ENCODE results near the gene NEIL1. TPM values are rescaled to one million over a fixed set of nuclear protein-coding genes. Genes with fewer than 3 reads are reported as not detected.
A peak's percentile ranks its signal among the peaks of the same experiment; 100 is the strongest.
"Not testable (repeated sequence)": the region's sequence is repeated elsewhere in the genome, so short reads cannot be mapped to it uniquely, and the experiment has no call there.

The NEIL1 gene
- total RNA-seq, 1 donor from 2014 or later = 8.7 TPM

GRCh38 chr15:75328493-75329314, 18.1 kb upstream of the NEIL1 start:
- no peak for DNase-seq (ENCODE audit: missing footprints)
- no peak for ATAC-seq
- intact Hi-C loops (cut with DNase I) = no loop called here

DNA sequence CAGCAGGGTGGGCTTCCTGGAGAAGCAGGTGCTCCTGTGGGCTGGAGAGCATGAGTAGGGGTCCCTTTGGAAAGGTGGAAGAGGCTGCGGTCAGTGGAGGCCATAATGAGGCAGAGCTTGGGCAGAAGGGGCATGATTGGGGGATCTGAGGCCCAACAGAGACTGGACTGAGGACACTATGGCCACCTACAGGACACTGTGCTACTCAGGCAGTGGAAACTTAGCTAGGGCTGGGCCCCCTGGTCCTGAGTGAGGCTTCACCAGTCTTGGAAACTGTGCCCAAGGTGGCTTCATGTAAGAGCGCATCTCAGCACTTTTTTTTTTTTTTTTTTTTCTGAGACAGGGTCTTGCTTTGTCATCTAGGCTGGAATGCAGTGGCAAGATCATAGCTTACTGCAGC, 17.3 kb upstream of the NEIL1 start:
- ATAC-seq (no peak), DNase-seq (ENCODE audit: missing footprints) (no peak)
- intact Hi-C loops (cut with DNase I) = no loop called here

DNA sequence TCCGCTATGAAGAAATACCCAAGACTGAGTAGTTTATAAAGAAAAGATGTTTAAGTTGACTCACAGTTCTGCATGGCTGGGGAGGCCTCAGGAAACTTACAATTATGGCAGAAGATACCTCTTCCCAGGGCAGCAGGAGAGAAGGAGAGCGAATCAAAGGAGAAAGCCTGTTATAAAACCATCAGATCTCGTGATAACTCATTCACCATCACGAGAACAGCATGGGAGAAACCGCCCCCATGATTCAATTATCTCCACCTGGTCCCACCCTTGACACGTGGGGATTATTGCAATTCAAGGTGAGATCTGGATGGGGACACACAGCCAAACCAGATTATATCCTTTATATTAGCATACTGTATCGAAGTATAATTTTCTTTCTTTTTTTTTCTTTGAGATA, 14.7 kb upstream of the NEIL1 start:
- intact Hi-C loops (cut with DNase I); ATAC-seq; DNase-seq (ENCODE audit: missing footprints): not testable (repeated sequence)

- intact Hi-C loops (cut with DNase I); DNase-seq (ENCODE audit: missing footprints); ATAC-seq: not testable (repeated sequence)
Observed at GRCh38 chr15:75333654-75334419, 13.0 kb upstream of the NEIL1 start.

GRCh38 chr15:75335313-75335704, 11.5 kb upstream of the NEIL1 start:
- no peak for ATAC-seq
- intact Hi-C loops (cut with DNase I) = no loop called here
- DNase-seq (ENCODE audit: missing footprints) = no peak

- intact Hi-C loops (cut with DNase I) = no loop called here
- ATAC-seq (peak; percentile 92), DNase-seq (ENCODE audit: missing footprints) (peak; percentile 96)
Observed at GRCh38 chr15:75335705-75336355, 11.0 kb upstream of the NEIL1 start, which contains the start of gene COMMD4. TSS of gene COMMD4 (plus strand) at chr15:75336063. CDS start at chr15:75336090, 27 bp downstream.

GRCh38 chr15:75338661-75339240, 8.1 kb upstream of the NEIL1 start:
- ATAC-seq = no peak
- no peak for DNase-seq (ENCODE audit: missing footprints)
- intact Hi-C loops (cut with DNase I) = no loop called here

DNA sequence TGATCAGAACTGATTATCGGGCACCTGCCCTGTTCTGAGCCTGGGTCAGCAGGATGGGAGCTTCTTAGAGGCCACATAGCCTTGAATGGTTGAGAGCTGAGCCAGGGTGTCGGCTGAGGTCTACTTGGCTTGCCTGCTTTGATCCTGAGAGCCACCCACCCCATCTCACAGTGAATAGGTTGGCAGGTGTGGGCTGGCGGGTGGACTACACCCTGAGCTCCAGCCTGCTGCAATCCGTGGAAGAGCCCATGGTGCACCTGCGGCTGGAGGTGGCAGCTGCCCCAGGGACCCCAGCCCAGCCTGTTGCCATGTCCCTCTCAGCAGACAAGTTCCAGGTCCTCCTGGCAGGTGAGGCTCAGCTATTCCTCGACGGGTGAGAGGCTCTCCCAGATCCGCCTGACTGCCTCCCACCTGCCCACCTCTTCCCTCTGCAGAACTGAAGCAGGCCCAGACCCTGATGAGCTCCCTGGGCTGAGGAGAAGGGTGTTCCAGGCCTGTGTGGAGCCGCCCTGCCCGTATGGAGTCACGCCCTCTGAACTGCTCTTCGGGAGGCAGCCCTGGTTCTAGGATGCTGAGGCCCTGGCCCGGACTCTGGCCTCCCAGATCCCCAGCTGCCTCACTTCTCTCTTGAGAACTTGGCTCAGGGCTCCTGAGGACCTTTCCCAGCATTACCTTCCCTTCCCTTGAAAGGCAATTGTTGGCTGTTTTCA, 7.2 kb upstream of the NEIL1 start:
- DNase-seq (ENCODE audit: missing footprints) = peak; percentile 26
- intact Hi-C loops (cut with DNase I) = no loop called here

GRCh38 chr15:75342221-75342620, 4.6 kb upstream of the NEIL1 start:
- no peak for ATAC-seq
- intact Hi-C loops (cut with DNase I) = no loop called here
- peak; percentile 20 for DNase-seq (ENCODE audit: missing footprints)

More for the DNA sequence above, 7.2 kb upstream of the NEIL1 start:
- ATAC-seq = no peak

- ATAC-seq; intact Hi-C loops (cut with DNase I): not testable (repeated sequence)
- peak; percentile 14 for DNase-seq (ENCODE audit: missing footprints)
Observed at GRCh38 chr15:75343953-75344352, 2.9 kb upstream of the NEIL1 start.

DNA sequence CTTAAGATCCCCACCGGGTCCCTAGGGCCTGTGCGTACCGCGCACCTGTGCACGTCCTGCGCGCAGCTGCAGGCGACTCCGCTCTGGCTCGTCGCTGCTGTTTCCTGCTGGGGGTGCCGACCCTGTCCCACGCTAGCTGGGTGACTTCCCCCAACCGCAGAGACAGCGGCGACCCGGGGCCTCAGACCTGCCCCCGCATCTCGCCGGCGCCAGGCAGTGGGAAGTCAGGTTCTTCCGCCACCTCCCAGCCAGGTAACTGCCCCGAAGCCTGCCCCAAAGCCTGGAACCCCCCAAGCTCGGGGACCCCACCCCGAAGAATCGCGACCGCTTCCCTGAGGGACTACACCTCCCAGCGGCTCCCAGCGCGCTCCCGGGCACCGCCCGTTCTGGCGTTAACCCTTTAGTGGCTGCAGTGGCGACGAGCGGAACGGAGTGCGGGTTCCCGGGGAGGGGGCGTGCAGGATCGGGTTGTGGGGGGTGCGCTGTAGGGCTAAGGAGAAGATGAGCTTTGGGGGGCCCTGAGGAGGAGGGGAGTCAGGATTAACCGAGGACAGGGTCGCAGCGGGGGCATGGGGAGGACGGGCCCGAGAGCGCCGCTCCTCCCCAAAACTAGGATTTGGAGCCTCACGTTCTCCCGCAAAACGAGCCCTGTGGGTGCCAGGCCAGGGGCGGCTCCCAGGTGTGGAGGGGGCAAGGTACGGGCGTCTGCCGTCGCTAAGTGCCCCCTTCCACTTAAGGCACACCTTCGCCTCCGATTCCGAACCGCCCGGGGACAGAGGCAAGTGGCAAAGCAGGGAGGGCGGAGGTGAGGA, 589 bp downstream of the NEIL1 start:
- intact Hi-C loops (cut with DNase I) = no loop called here
- ATAC-seq (peak; percentile 78), DNase-seq (ENCODE audit: missing footprints) (peak; percentile 82)

- DNase-seq (ENCODE audit: missing footprints) (no peak), ATAC-seq (peak; percentile 49)
- intact Hi-C loops (cut with DNase I) = no loop called here
Observed at GRCh38 chr15:75348034-75348561, 1.3 kb downstream of the NEIL1 start.

- ATAC-seq (peak; percentile 4), DNase-seq (ENCODE audit: missing footprints) (no peak)
- intact Hi-C loops (cut with DNase I) = no loop called here
Observed at GRCh38 chr15:75348562-75349350, 1.9 kb downstream of the NEIL1 start.

DNA sequence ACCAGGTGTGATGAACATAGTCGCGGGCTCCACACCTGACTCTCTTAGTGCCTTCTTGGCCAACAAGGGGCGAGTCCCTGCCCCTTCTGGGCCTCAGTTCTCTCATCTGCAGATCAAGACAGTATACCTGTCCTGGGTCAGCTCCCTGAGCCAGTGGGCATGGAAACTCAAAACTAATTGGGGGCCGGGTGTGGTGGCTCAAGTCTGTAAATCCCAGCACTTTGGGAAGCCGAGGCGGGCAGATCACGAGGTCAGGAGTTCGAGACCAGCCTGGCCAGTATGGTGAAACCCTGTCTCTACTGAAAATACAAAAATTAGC, 2.5 kb downstream of the NEIL1 start:
- DNase-seq (ENCODE audit: missing footprints); ATAC-seq; intact Hi-C loops (cut with DNase I): not testable (repeated sequence)

DNA sequence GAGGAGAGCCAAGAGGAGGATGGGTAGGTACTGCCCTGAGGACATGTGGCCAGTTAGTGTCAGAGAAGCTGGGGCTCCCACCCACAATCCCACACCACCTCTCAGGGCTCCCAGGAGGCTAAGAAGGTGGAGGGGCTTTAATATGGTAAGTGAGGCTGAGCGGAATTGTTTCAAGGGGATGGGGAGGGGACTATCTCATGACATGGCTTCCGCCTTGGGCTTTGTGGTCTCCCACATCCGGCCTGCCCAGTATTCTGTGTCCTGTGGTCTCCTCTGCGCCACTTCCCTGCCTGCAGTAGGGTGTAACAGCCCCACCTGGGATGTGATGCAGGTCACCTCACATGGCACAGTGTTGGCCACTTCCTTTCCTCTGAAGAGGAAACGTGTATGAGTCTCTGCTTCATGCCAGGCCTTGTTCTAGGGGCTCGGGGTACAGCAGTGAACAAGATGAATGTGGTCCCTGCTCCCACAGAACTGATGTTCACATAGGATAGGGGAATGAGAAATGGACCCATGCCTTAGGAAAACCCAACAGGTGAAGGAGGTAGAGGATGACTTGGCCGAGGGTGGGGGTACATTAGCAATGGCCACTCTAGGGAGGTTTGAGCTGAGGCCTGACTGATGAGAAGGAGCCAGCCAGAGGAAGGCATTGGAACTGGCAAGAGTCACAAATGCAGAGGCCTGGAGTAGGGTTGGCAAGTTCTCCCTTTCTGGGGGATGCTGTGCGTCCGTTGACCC, 3.2 kb downstream of the NEIL1 start:
- intact Hi-C loops (cut with DNase I) = no loop called here
- no peak for DNase-seq (ENCODE audit: missing footprints)

More for the DNA sequence above, 3.2 kb downstream of the NEIL1 start:
- ATAC-seq = no peak
